Measurements from ENCODE around the gene CLEC6A.

CLEC6A gene

DNA sequence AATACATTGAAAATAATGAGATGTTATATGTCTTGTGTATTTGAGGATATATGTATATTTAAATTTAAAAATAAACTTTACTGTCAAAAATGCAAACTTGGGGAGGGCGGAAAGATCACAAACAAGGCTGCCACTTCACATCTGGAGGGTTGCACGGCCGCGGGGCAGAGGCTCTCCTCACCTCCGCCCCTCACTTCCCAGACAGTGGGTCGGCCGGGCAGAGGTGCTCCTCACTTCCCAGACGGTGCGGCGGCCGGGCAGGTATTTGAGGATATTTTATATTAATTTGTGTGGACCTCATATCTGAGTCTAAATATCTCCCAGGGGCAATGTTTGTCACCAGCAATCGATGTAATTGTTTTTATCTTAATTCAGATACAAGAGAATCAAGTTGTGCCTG is 3.7 kb upstream of the CLEC6A start:
- no peak overlapping the region for H3K4me3 ChIP-seq (ENCODE audit: low read depth, low read length)
- TF ChIP-seq, protein P1, sequence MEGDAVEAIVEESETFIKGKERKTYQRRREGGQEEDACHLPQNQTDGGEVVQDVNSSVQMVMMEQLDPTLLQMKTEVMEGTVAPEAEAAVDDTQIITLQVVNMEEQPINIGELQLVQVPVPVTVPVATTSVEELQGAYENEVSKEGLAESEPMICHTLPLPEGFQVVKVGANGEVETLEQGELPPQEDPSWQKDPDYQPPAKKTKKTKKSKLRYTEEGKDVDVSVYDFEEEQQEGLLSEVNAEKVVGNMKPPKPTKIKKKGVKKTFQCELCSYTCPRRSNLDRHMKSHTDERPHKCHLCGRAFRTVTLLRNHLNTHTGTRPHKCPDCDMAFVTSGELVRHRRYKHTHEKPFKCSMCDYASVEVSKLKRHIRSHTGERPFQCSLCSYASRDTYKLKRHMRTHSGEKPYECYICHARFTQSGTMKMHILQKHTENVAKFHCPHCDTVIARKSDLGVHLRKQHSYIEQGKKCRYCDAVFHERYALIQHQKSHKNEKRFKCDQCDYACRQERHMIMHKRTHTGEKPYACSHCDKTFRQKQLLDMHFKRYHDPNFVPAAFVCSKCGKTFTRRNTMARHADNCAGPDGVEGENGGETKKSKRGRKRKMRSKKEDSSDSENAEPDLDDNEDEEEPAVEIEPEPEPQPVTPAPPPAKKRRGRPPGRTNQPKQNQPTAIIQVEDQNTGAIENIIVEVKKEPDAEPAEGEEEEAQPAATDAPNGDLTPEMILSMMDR (IDR thresholded peaks at IDR 0.05; ENCODE audit: control insufficient read depth, extremely low read depth, insufficient read depth), result no peak
- DNase-seq (ENCODE audit: low read depth), result no peak

DNA sequence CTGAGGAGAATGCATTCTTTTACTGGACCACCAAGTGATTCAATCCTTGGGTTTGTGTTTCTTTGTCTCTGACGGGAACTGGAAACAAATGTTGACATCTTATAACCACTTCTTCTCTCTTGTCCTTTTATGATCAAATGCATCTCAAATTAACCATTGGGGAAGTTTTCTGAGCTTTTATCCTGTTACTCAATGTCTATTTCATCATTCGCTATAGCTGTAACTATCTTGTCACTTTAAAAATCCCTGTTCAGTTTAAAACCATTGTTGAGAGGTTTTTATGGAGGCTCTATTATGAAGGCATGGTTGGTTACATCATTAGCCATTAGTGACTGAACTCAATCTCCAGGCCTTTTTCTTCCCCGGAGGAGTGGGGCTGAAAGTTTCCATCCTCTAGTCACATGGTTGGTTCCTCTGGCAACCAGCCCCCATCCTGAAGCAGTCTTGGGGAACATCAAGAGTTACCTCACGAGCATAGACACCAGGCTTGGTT is 2.7 kb upstream of the CLEC6A start:
- no peak for DNase-seq (ENCODE audit: low read depth)
- TF ChIP-seq, protein P1 (IDR thresholded peaks at IDR 0.05; ENCODE audit: control insufficient read depth, extremely low read depth, insufficient read depth), result no peak
- no peak overlapping the region for H3K4me3 ChIP-seq (ENCODE audit: low read depth, low read length)

DNA sequence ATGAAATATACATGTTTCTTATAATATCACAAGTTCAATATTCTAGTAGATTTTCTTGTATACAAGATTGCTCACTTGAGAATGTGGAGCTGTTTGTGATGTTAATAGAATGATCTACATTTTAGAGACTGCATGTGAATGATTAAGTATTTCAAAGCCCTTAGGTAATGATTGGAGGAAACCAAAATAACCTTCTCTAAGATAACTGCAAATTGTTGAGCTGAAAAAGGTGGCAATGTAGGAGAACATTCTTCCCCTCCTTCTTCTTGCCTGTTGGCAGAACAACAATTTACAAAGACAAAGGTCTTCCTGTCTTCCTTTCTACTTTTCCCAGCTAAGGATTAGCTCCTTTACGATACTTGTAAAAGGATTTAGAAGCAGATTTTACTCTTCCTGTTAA is 2.0 kb upstream of the CLEC6A start:
- no peak overlapping the region for H3K4me3 ChIP-seq (ENCODE audit: low read depth, low read length)
- DNase-seq (ENCODE audit: low read depth), result no peak
- TF ChIP-seq, protein P1 (IDR thresholded peaks at IDR 0.05; ENCODE audit: control insufficient read depth, extremely low read depth, insufficient read depth), result no peak

DNA sequence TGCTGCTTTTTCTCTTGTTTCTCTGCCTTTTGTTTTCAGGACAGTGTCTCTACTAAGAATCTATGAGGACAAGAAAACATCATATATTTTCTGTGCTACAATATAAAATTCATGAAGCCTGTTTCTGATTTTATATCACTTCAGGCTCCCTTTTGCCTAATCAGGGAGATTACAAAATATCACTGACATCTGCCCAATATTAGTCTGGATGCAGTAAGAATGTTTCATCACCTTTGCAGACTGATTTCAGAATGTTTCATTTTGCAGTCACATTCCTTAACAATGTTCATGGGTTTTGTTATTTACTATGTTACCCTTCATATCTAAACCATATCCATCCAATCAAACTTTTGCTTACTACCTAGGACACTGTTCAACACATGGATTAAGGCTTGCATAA is 491 bp upstream of the CLEC6A start:
- no peak for DNase-seq (ENCODE audit: low read depth)
- no peak overlapping the region for H3K4me3 ChIP-seq (ENCODE audit: low read depth, low read length)
- TF ChIP-seq, protein P1 (IDR thresholded peaks at IDR 0.05; ENCODE audit: control insufficient read depth, extremely low read depth, insufficient read depth), result no peak

DNA sequence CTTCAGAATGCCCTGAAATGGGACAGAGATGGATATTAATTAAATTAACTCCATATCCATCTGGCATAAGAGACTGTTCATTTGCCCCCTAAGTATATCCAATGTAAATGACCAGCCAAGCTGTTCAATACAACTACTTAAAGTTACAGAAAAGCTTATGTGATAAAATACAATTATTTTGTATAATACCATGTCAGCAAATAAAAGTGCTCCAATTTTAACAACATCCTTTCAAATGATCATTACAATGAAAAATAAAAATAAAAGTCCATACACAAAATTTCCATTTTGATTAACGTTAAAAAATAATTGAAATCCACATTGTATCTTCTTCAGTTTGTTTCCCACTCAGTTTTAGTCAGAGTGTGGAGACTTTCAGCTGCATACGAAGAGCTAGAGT is 5.7 kb downstream of the CLEC6A start:
- TF ChIP-seq, protein P1 (IDR thresholded peaks at IDR 0.05; ENCODE audit: control insufficient read depth, extremely low read depth, insufficient read depth), result no peak
- no peak overlapping the region for H3K4me3 ChIP-seq (ENCODE audit: low read depth, low read length)
- DNase-seq (ENCODE audit: low read depth), result no peak

DNA sequence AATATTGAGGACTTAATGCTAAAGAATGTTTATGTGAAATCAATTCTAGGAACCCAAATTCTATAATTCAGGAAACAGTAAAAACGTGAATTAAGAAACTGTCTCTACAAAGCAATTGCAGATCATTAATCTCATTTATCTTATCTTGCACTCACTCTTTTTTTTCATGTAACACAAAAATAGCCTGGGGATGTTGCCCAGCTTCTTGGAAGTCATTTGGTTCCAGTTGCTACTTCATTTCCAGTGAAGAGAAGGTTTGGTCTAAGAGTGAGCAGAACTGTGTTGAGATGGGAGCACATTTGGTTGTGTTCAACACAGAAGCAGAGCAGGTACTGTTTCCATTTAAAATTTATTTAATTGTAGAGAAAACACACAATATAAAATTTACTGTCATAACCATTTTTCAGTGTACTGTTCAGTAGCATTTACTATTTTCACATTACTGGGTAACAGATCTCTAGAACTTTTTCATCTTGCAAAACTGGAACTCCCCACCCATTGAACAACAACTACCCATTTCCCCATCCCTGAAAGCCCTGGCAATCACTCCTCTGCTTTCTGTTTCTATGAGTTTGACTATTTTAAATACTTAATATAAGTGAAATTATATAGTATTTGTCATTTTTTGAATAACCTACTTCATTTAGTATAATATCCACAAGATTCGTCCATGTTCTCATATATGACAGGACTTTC is 9.7 kb downstream of the CLEC6A start:
- no peak for DNase-seq (ENCODE audit: low read depth)
- H3K4me3 ChIP-seq (ENCODE audit: low read depth, low read length), result no peak overlapping the region
- TF ChIP-seq, protein P1 (IDR thresholded peaks at IDR 0.05; ENCODE audit: control insufficient read depth, extremely low read depth, insufficient read depth), result no peak

DNA sequence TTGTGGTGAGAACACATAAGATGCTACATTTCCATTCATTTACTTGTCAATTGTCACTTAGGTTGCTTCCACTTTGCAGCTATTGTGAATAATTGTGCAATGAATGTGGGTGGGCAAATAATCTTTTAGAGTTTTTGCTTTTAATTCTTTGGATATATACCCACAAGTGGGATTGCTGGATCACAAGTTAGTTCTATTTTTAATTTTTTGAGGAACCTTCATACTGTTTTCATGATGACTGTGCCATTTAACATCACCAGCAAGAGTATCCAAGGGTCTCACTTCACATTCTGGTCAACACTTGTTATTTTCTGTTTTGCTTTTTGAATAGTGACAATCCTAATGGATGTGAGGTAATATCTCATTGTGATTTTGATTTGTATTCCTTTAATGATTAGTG is 10.5 kb downstream of the CLEC6A start:
- TF ChIP-seq, protein P1 (IDR thresholded peaks at IDR 0.05; ENCODE audit: control insufficient read depth, extremely low read depth, insufficient read depth), result no peak
- DNase-seq (ENCODE audit: low read depth), result no peak
- H3K4me3 ChIP-seq (ENCODE audit: low read depth, low read length), result no peak overlapping the region

Measured in LNCaP clone FGC (cell line).